Osteocyte (in vitro differentiated cells): ENCODE results near the gene CLEC16A. TPM values are rescaled to one million over a fixed set of nuclear protein-coding genes. Genes with fewer than 3 reads are reported as not detected.

Experiments used
- DNase-seq: peaks from one replicate; pipeline ENCODE4 v3.0.0; 2021; ENCODE audit warnings: mixed read lengths; ENCODE audit not compliant: unreplicated experiment; ENCODE audit errors: extremely low spot score
- H3K27ac Mint-ChIP-seq: one replicate; pipeline ENCODE4 v1.8.0; 2021; ENCODE audit warnings: mild to moderate bottlenecking, mixed read lengths; ENCODE audit not compliant: unreplicated experiment
- H3K27me3 Mint-ChIP-seq: one replicate; pipeline ENCODE4 v1.8.0; 2021; ENCODE audit warnings: mixed read lengths; ENCODE audit not compliant: unreplicated experiment
- H3K36me3 Mint-ChIP-seq: one replicate; pipeline ENCODE4 v1.8.0; 2021; ENCODE audit warnings: mixed read lengths; ENCODE audit not compliant: unreplicated experiment
- H3K4me1 Mint-ChIP-seq: one replicate; pipeline ENCODE4 v1.8.0; 2021; ENCODE audit warnings: mixed read lengths; ENCODE audit not compliant: unreplicated experiment
- H3K4me3 Mint-ChIP-seq: one replicate; pipeline ENCODE4 v1.8.0; 2021; ENCODE audit warnings: mild to moderate bottlenecking, moderate library complexity, mixed read lengths; ENCODE audit not compliant: unreplicated experiment
- H3K9me3 Mint-ChIP-seq: one replicate; pipeline ENCODE4 v1.8.0; 2021; ENCODE audit warnings: mixed read lengths; ENCODE audit not compliant: unreplicated experiment
- total RNA-seq: library from RNA; stranded (reverse); gene quantifications from 2 replicates; pipeline ENCODE4 v1.2.1, GENCODE V29; 2021
- TF ChIP-seq, protein P1 (sequence below): fragments of 200-600 bp; sonication (generic); IDR thresholded peaks from 2 replicates; pipeline ENCODE4 v1.5.0; 2021; ENCODE audit warnings: antibody characterized with exemption, mild to moderate bottlenecking, moderate library complexity

Gene CLEC16A
- total RNA-seq, 1 donor from 2014 or later, result 22.1 TPM

- Mint-ChIP-seq H3K27me3 (no peaks in the 10 kb centered on the region), H3K27ac (no peak overlapping the region), H3K4me3 (no peak overlapping the region), H3K9me3 (peaks cover 4% of the 10 kb centered on the region), H3K4me1 (peaks cover 12% of the 10 kb centered on the region), H3K36me3 (peaks cover 43% of the 10 kb centered on the region)
- no peak for DNase-seq
- TF ChIP-seq, protein P1, sequence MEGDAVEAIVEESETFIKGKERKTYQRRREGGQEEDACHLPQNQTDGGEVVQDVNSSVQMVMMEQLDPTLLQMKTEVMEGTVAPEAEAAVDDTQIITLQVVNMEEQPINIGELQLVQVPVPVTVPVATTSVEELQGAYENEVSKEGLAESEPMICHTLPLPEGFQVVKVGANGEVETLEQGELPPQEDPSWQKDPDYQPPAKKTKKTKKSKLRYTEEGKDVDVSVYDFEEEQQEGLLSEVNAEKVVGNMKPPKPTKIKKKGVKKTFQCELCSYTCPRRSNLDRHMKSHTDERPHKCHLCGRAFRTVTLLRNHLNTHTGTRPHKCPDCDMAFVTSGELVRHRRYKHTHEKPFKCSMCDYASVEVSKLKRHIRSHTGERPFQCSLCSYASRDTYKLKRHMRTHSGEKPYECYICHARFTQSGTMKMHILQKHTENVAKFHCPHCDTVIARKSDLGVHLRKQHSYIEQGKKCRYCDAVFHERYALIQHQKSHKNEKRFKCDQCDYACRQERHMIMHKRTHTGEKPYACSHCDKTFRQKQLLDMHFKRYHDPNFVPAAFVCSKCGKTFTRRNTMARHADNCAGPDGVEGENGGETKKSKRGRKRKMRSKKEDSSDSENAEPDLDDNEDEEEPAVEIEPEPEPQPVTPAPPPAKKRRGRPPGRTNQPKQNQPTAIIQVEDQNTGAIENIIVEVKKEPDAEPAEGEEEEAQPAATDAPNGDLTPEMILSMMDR, result no peak
Observed at GRCh38 chr16:11038777-11039176, 94.4 kb downstream of the CLEC16A start.

GRCh38 chr16:11039726-11040125 lies 95.4 kb downstream of the CLEC16A start:
- Mint-ChIP-seq H3K27me3 (no peaks in the 10 kb centered on the region), H3K4me1 (peaks cover 3% of the 10 kb centered on the region), H3K36me3 (peaks cover 39% of the 10 kb centered on the region), H3K9me3 (peaks cover 4% of the 10 kb centered on the region), H3K27ac (no peak overlapping the region), H3K4me3 (no peak overlapping the region)
- TF ChIP-seq, protein P1, result no peak
- no peak for DNase-seq

- H3K4me1 Mint-ChIP-seq, result peaks cover 16% of the 10 kb centered on the region
- H3K9me3 Mint-ChIP-seq, result no peaks in the 10 kb centered on the region
- TF ChIP-seq, protein P1, result no peak
- H3K27ac Mint-ChIP-seq, result no peak overlapping the region
- H3K36me3 Mint-ChIP-seq, result peaks cover 25% of the 10 kb centered on the region
- no peaks in the 10 kb centered on the region for H3K27me3 Mint-ChIP-seq
- no peak for DNase-seq
- no peak overlapping the region for H3K4me3 Mint-ChIP-seq
Observed at GRCh38 chr16:11042191-11042590, 97.8 kb downstream of the CLEC16A start.

DNA sequence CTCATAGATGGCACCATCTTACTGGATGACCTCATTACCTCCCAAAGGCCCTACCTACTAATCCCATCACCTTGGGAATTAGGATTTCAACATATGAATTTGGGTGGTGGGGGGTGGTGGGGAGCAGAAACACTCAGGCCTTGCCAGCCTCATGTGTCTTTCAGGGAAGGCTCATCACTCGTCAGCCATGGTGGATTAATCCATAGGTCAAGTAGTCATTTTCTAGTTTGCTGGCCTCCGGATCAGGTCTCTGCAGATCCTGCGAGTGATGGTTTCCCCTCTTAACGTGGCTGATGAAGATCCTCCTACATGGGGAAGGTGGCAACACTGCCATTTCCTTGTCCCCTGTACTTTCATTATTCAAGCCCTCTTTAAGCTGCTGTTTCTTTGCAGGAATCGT lies 101.1 kb downstream of the CLEC16A start:
- TF ChIP-seq, protein P1, result no peak
- H3K27me3 Mint-ChIP-seq, result no peaks in the 10 kb centered on the region
- H3K36me3 Mint-ChIP-seq, result peaks cover 15% of the 10 kb centered on the region
- peak overlapping the region; percentile 93 for H3K27ac Mint-ChIP-seq
- no peak for DNase-seq
- no peak overlapping the region for H3K4me3 Mint-ChIP-seq
- no peaks in the 10 kb centered on the region for H3K9me3 Mint-ChIP-seq
- peaks cover 40% of the 10 kb centered on the region for H3K4me1 Mint-ChIP-seq

DNA sequence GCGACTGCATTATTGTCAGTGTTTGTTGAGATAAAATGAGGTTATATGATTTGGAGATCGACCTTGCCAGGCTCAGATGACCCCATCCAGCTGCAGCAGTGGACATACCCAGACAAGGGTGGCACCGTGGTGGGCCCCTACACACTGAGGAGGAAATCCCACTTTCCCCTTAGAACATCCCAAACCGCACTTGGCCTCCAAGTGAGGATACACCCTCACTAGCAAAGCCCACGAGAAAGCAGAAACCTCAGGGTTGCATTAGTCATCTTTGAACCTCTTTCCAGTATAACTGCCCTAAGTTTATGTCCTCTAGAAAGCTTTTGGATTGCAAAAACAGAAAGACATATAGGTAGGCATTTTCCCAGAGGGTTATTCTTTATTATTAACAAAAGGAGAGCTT lies 101.5 kb downstream of the CLEC16A start:
- TF ChIP-seq, protein P1, result no peak
- H3K4me1 Mint-ChIP-seq, result peaks cover 40% of the 10 kb centered on the region
- H3K27me3 Mint-ChIP-seq, result no peaks in the 10 kb centered on the region
- H3K27ac Mint-ChIP-seq, result peak overlapping the region; percentile 93
- no peak for DNase-seq
- no peak overlapping the region for H3K4me3 Mint-ChIP-seq
- H3K36me3 Mint-ChIP-seq, result peaks cover 15% of the 10 kb centered on the region
- H3K9me3 Mint-ChIP-seq, result no peaks in the 10 kb centered on the region
